Measurements from ENCODE around the gene EIF1B.
"Not testable (repeated sequence)": the region's sequence is repeated elsewhere in the genome, so short reads cannot be mapped to it uniquely, and the experiment has no call there.

The EIF1B gene

DNA sequence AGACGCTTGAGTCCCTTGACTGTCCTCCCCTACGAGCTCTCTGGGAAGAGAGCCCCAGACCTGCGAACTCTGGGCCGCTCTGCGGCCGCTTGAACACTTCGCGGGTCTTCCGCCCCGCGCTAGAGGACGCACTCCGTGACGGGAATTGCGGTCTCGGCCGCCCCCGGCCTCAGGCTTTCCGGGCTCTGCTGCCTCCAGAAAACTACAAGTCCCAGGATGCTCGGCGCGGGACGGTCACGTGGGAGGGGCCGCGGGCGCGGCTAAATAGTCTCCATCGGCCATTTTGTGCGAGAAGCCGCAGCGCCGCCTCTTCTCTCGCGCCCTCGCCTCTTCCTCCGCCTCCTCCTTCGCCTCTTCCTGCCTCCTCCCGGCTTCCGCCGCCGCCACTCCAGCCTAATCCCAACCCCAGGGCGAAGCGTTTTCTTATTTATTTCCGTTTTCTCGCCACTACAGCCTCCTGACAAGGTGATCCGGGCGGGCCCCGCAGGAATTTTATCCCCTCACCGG, at the start of gene EIF1B:
EIF1B (plus strand) TSS at position 290 of the 507 bp plus-strand sequence. CDS start 235 bp downstream, outside the sequence.
- peak; percentile 91 for DNase-seq

DNA sequence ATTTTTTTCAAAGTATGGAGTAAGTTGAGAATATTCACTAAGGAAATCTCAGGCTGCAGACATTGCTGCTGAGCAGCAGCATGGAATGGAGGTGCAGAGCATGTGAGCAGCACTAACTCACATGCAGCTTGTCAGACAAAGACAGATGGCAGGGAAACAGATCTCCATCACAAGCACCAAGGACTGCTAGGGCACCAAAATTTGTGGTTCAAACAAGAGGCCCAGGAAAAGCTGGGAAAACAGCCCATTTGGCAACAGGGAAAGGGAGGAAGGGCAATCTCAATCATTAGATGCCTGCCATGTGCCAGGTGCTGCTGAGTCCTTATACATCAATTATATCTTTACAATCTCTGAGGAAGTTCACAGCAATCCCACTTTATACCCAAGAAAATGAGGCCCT, 47.2 kb upstream of the EIF1B start:
- DNase-seq, result no peak

GRCh38 chr3:40264451-40264850, 45.1 kb upstream of the EIF1B start:
- DNase-seq, result no peak

DNA sequence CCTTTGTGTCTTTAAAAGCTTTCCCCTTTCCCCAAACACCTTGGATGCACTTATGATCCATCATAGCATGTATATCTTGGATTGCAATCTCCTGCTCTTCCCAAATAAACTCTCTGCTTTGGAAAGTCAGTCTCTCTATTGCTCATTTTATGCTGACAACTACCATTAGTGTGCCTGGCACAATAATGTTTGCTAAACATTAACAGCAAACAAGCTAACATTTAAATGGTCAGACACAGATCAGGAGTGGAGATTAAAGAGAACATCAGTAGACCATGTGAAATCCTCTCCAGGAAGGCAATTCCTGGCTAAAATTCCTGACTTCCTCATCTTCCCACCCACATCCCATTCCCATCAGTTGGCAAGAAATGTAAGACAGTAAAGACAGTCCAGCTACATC, 44.3 kb upstream of the EIF1B start:
- no peak for DNase-seq

GRCh38 chr3:40267937-40268724, 41.4 kb upstream of the EIF1B start:
- no peak for DNase-seq

- no peak for DNase-seq
Observed at GRCh38 chr3:40268802-40269524, 40.5 kb upstream of the EIF1B start.

- DNase-seq, result no peak
Observed at GRCh38 chr3:40278791-40279190, 30.7 kb upstream of the EIF1B start.

DNA sequence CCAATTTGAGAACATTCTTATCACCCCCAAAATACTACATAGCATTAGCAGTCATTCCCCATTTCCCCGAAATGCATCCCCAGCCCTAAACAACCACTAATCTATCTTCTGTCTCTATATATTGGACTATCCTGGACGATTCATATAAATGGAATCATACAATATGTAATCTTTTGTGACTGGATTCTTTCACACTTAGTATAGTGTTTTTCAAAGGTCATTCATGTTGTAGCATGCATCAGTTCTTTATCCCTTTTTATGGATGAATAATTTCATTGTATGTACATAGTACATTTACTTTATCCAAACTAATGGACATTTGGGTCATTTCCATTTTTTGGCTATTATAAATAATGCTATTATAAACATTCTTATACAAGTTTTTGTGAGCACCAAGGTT, 27.5 kb upstream of the EIF1B start:
- DNase-seq, result no peak

- not testable (repeated sequence) for DNase-seq
Observed at GRCh38 chr3:40283057-40283456, 26.4 kb upstream of the EIF1B start.

DNA sequence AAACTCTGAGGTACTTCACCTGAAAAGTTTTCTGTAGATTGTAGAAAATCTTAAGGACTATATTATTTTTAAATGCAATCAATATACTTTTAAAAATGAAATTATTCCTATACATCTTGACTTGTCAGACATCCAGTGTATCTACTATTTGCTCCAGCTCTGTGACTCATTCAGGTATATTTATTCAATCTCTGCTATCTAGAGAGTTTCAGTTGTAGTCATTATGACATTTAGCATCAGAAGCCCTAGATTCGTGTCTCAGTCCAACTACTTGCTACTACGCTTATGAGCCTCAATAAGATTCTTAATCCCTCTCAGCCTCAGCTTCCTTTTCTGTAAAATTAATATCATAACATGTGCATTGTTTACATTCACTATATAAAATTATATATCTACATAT, 22.3 kb upstream of the EIF1B start:
- DNase-seq, result no peak

DNA sequence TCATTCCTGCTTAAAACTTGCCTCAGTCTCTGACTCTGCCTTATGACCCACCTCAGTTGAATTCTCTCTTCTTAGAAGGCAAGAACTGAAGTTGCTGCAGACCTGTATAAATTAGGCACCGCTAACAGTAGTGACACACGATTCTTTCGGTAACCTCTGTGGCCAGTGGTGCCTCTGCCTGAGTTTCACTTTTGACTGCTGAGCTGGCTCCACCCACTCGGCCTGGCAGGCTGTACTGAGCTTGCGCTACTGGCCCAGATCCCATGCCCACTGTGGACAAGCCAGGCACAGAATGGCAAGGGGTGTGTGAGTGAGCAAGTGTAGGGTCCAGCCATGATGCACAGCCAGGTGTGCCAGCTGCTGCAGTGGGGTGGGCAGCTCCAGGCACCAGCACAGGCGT, 19.1 kb upstream of the EIF1B start:
- no peak for DNase-seq

- no peak for DNase-seq
Observed at GRCh38 chr3:40291471-40291870, 18.0 kb upstream of the EIF1B start.

DNA sequence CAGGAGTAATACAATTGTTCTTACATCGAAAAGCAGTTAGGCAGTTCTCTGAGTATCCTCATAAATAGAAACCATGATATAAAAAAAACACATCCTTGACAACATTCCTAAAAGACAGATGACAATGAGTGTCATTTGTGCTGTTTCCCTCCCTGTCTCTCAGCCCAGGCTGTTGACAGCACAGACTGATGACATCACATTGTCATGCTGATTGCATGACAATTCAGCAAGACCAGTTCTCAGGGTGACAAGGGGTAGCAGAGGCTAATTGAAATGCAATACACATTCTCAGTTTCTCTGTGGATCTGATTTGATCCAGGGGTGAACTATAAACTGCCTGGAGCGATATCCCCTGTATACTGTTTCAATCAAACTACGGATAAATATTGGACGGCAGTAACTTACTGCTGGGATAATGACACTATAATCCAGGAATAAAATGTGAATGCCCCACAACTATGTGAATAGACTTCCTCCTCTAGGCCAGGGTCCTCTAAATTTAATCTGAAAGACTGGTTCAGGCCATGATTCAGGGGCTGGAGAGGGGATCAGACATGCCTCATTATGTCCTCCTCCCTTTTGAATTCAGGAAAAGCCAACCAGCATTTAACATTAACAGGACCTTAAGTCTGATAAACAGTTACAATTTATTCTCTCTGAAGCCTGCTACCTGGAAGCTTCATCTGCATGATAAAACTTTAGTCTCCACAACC, 16.7 kb upstream of the EIF1B start:
- DNase-seq, result no peak

DNA sequence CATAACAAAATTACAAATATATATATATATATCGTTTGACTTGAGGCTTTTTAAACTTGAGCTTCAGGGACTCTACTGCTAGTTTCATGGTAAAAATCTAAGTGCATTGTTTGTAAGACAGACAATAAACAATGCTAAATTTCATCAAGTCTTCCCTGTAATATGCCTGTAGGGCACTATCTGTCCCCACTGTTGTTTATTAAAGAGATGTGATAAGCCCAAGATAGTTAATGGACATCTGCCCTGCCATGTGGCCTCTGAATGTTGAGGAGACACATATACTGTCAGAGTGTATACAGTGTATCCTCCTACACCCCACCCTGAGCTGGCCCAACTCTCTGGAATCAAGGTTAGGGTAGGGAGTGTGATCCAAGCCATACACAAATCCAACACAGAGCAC, 15.1 kb upstream of the EIF1B start:
- DNase-seq, result no peak

GRCh38 chr3:40298075-40298474, 11.4 kb upstream of the EIF1B start:
- no peak for DNase-seq

DNA sequence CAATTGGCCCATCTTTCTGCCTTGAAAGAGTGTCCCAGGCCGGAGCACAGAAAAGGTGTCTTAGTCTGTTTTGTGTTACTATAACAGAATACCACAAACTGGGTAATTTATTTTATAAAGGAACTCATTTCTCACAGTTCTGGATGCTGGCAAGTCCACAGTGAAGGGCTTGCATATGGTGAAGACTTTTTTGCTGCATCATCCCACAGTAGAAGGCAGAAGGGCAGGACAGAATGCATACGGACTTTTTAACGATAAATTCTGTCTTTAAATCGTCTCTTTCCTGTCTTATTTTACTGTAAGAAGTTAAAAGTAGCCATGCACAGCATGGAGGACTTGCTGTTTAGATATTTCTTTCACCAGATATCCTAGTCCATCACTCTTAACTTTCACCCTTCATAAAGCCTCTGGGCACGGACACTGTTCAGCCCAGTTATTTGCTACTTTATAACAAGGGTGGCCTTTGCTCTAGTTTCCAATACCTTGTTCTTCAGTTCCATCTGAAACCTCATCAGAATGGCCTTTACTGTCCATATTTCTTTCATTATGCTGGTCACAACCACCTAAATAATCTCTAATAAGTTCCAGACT, 10.3 kb upstream of the EIF1B start:
- DNase-seq, result no peak

DNA sequence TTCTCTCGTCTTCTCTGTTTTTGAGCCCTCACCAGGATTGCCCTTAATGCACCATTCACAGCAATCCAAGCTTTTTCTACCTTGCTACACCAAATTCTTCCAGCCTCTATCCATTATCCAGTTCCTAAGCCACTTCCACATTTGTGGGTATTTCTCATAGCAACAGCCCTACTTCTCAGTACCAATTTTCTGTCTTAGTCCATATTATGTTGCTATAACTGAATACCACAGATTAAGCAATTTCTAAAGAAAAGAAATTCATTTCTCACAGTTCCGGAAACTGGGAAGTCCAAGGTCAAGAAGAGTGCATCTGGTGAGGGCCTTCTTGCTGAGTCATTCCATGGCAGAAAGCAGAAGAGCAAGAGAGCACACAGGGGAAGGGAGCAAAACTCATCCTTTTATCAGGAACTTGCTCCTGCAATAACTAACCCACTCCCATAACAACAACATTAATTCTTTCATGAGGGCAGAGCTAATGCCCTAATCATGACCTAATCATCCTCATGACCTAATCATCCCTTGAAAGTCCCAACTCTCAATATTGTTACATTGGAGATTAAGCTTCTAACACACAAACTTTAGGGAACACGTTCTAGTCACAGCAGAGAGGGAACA, 9.7 kb upstream of the EIF1B start:
- DNase-seq, result no peak

DNA sequence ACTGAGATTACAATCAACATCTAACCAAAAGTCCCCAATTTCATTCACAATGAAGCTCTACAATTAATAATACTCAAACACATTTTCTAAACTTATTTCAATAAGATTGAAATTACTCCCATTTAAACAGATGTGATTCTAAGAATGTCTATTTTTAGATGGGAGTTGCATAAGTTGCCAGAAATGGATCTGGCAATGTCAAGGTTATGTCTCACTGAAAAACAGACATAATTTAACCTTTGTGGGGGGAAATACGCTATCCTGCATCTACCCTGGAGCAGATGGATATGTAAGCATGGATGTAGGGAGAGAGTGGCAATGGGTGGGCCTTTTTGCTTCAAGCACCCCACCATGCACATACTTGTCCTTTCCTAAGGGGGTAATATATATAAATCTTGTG, 6.7 kb upstream of the EIF1B start:
- DNase-seq, result no peak

DNA sequence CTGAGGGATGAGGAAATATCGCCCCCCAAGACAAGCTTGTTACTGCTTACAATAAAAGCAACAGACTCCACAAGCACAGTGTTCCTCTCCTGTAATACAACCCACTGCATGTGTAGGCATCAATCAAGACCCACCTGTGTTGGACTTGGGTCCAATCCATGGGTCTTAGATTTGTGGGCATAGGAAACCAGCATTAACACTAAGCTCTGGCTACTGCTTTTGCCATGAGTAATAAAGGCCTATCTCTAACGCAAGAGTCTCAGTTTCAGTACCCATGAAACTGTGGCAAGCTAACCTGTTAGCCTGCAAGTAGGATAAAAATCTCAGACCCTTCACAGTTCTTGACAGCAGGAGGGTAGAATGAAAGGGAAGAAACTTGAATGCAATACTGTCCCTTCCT, 5.2 kb upstream of the EIF1B start:
- no peak for DNase-seq

GRCh38 chr3:40306336-40306735, 3.2 kb upstream of the EIF1B start:
- DNase-seq, result no peak

DNA sequence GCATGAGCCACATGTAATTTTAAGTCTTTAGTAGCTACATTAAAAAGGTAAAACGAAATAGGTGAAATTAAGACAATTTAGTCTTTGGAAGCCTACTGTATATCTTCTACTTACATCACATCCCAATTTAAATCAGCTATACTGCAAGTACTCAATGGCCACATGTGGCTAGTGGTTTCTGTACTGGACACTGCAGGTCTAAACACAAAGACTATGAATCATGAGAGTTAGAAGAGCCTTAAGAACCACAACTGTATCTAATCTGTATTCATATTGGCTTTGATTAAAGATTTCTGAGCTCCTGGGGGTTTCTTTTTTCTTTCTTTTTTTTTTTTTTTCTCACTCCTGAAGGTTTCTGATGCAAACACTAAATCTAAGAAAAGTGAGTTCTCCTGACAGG, 2.3 kb upstream of the EIF1B start:
- DNase-seq, result no peak

DNA sequence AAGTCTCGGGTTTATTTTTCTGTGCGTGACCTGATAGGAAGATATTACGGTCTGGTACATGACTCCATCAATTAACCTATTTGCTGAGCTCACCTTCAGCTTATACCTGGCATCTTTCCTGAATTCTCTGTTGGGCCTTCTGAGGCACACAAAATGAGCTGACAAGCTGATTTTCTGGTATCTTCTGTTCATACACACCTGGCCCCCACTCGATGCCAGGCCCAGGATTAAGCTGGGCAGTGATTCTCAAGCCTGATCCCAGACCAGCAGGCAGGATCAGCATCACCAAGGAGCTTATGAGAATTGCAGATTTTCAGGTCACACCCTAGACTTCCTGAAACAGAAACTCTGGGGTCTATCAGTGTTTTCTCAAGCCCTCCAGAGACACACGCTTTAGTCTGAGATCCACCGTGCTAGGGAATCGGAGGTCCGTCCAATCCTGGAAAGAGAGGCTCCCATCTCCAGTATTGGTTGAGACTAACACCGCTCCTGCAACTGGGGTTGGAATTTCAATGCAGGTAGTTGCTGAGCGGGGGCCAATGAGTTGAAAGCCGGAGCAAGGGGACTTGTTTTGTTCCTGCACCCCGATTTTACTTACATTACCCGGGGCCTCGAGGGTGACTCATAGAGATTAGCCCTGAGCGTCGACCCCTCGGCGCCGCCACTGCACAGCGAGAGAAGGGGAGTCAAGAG, 636 bp upstream of the EIF1B start:
- no peak for DNase-seq

All from SHP77 treated with DMSO at 0.1 percent for 48 hours (cell line).